Measurements from ENCODE around the gene CFAP46. TPM values are rescaled to one million over a fixed set of nuclear protein-coding genes. Genes with fewer than 3 reads are reported as not detected.

CFAP46 gene
- total RNA-seq, 1 donor from 2014 or later, result not detected

DNA sequence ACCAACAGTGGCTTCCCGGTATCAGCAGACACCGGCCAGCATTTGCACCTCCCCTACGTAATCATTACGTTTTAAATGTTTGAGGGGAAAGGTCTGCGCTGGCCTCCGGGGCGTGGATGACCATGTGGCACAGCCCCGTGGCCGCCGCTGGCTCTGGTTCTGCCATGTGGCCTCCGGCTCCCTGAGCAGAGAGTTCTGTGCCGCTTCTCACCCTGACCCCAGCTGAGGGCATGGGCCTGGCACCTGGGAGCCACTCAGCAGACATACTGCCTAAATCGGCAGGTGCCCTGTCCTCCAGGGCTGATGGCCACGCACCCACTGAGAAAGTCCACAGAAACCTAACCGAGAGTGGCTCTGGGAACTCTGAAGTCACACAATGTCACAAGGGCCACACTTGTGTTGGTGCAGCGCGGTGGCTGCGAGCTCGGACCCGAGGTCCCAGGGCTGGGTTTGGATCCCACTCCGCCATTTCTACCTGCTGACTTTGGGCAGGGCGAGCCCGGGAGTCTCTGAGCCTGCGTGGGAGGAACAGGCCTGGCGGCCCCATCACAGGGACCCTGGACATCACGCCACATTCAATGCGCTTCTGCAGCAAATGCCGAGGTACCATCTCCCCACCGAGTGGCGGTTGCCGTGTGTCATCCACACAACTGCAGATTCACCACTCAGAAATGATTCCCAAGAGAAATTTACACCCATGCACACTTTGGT is 25.3 kb downstream of the CFAP46 start:
- no peak for DNase-seq (ENCODE audit: low read depth)

GRCh38 chr10:132916421-132916841 is 25.9 kb downstream of the CFAP46 start:
- no peak for DNase-seq (ENCODE audit: low read depth)

DNA sequence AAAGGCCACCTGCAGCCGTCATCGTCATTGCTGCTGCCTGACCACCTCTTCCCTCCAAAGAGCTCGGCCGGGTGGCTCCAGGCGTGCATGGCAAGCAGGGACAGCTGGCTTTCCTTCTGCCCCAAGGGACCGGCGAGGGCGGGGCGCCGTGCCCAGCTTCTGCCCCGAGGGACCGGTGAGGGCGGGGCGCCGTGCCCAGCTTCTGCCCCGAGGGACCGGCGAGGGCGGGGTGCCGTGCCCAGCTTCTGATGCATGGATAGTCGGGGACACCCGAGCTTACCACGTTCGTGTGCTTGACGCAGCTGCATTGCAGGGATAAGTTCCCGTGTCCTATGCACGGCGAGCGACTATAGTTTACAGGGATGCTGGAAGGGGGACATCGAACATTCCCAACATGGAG is 27.0 kb downstream of the CFAP46 start:
- no peak for DNase-seq (ENCODE audit: low read depth)

- DNase-seq (ENCODE audit: low read depth), result no peak
Observed at GRCh38 chr10:132914732-132915131, 27.6 kb downstream of the CFAP46 start.

- no peak for DNase-seq (ENCODE audit: low read depth)
Observed at GRCh38 chr10:132913559-132914115, 28.7 kb downstream of the CFAP46 start.

DNA sequence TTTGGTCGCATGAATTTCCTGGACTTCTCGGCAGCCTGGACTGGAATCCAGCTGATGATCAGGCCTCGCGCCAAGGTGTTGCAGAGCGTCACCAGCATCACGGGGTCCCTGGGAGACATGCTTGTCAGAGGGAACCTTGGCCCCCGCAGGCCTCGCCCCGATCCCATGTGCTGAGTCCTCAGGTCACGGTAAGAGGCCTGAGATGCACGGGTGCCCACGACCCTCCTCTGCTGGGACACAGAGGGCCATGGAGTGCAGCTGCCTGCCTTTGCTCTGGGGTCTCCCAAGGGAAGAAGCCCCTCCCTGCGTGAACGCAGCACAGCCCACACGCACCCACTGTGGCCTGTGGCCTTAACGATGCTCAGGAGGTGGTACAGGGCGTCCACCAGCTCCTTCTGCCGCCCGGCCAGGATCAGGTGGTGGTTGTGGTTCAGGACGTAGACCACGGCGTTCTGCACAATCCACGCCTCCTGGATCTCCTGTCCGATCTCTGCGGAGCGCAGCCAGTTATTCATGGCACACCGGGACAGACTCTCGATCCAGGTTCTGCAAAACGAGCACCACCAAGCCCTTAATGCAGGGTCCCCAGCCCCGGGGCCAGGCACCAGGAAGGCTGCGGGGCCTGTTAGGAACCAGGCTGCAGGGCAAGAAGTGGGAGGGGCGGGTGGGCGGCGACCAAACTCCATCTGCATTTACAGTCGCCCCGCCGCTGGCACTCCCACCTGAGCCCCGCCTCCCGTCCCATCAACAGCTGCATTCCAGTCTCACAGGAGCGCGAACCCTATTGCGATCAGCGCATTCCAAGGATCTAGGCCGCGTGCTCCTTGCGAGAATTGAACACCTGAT is 29.4 kb downstream of the CFAP46 start:
- no peak for DNase-seq (ENCODE audit: low read depth)

DNA sequence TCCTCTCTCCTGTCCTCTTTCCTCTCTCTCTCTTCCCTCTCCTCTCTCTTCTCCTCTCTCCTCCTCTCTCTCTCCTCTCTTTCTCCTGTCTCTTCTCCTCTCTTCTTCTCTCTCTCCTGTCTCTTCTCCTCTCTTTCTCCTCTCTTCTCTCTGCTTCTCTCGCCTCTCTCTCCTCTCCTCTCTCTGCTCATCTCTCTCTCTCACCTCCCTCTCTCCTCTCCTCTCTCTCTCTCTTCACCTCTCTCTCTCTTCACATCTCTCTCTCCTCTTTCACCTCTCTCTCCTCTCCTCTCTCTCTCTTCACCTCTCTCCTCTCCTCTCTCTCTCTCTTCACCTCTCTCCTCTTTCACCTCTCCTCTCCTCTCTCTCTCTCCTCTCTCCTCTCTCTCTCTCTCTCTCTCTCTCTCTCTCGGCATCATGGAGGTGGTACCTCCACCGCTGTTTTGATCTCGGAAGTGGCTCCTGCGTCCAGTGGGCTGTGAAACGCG is 30.1 kb downstream of the CFAP46 start:
- no peak for DNase-seq (ENCODE audit: low read depth)

- no peak for DNase-seq (ENCODE audit: low read depth)
Observed at GRCh38 chr10:132911786-132912097, 30.6 kb downstream of the CFAP46 start.

- no peak for DNase-seq (ENCODE audit: low read depth)
Observed at GRCh38 chr10:132910901-132911785, 31.2 kb downstream of the CFAP46 start.

- no peak for DNase-seq (ENCODE audit: low read depth)
Observed at GRCh38 chr10:132910186-132910880, 32.0 kb downstream of the CFAP46 start.

- no peak for DNase-seq (ENCODE audit: low read depth)
Observed at GRCh38 chr10:132909491-132910071, 32.8 kb downstream of the CFAP46 start.

- no peak for DNase-seq (ENCODE audit: low read depth)
Observed at GRCh38 chr10:132908621-132909295, 33.6 kb downstream of the CFAP46 start.

DNA sequence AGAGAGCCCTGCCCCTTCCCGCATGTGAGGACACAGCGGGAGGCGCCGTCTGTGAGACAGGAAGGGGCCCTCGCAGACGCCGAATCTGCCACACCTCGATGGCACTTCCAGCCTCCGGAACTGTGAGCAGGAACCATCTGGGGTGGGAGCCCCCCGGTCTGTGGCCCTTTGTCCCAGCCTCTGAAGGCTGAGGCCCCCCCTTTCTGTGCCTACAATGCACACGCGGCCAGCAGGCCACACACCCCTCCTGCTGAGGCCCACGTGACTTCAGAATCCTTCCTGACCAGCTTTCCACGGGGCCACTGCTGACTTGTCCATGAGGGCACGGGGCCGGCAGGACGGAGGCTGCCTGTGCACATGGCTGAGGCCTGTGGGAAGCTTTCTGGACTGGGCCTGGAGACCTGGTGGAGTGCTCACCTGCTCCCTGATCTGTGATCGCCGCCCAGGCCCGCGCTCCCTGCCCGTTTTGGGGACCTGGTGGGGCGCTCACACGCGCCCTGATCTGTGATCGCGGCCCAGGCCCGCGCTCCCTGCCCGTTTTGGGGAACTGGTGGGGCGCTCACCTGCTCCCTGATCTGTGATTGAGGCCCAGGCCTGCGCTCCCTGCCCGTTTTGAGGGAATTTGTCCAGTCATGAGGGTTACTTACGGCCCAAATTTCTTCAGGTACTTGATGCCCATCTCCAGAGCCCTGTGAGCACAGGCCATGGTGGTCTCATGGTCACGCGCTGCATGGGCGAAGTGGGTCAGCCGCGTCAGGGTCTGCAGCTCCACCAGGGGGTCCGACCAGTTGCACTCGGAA is 34.3 kb downstream of the CFAP46 start:
- no peak for DNase-seq (ENCODE audit: low read depth)

DNA sequence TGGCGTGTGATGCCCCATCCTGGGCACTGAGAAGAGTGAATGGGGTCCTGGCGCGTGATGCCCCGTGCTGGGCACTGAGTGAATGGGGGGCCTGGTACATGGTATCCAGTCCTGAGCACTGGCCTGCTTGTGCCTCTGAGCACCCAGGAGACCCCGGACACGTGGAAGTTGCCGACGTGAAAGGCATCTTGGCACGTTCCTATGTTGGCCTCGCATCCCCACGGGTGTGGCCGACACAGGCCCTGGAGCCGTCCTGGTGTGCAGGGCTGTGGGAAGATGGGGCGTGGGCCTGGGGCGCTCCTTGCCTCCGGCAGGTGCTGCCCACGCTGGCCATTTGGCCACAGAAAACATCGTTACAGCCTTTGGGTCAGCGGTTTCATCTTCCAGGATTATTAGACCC is 35.5 kb downstream of the CFAP46 start:
- DNase-seq (ENCODE audit: low read depth), result no peak

DNA sequence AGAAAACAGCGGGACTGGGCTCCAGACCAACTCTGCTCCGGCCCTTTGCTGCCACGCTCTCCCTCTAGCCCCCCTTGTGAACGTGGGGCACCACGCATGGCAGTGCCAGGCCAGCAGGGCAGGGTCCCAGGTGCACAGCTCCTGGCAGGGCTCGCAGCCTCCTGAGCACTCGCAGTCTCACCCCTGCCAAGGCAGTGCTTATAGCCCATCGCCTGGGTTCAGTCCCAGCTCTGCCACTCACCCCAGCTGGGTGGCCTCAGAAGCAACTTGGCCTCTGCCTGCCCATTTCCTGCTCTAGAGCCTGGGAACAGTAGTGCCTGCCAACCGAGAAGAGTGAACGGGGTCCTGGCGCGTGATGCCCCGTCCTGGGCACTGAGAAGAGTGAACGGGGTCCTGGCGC is 36.3 kb downstream of the CFAP46 start:
- DNase-seq (ENCODE audit: low read depth), result no peak

- DNase-seq (ENCODE audit: low read depth), result no peak
Observed at GRCh38 chr10:132905661-132906060, 36.7 kb downstream of the CFAP46 start.

DNA sequence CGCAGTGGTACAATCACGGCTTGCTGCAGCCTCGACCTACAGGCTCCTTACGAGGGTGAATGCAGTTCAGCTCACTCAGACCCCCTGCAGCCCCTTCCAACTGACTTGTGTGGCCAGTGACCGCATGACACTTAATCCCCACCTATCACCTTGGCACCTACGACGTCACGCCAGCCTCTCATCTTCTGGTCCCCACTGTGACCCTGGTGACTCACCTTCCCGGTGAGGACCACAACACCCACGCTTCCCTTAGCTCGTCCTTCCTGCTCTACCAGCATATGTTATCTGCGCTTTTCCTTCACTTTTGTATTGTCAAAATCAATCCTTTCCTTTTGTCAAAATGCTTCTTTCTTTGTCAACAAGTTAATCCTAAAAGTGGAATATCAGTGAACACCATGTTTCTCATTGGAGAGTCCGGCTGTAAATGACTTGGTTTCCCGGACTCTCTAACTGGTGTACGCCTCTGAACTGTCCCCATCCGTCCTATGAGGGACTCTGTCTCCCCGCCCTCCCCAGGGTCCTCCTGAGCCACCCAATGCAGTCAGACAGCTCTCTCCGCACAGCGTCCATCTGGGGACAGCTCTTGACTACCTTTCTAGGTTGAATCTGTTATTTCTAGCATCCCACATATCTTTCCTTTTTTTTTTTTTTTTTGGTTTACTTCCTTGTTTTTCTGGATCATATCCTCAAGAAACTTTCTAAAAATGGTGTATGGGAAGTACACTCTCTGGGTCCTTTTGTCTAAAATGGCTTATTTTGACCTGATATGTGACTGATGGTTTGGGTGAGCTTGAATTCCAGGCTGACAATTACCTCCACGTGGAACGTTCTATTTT is 37.3 kb downstream of the CFAP46 start:
- DNase-seq (ENCODE audit: low read depth), result no peak
